GM19193 (cell line): ENCODE data around the gene RAP1GAP.

Experiments used
- POLR2A ChIP-seq: IDR thresholded peaks from 4 replicates; pipeline ENCODE4 v1.6.1; 2011; ENCODE audit not compliant: insufficient read depth, insufficient read length; ENCODE audit errors: extremely low read depth

The RAP1GAP gene

DNA sequence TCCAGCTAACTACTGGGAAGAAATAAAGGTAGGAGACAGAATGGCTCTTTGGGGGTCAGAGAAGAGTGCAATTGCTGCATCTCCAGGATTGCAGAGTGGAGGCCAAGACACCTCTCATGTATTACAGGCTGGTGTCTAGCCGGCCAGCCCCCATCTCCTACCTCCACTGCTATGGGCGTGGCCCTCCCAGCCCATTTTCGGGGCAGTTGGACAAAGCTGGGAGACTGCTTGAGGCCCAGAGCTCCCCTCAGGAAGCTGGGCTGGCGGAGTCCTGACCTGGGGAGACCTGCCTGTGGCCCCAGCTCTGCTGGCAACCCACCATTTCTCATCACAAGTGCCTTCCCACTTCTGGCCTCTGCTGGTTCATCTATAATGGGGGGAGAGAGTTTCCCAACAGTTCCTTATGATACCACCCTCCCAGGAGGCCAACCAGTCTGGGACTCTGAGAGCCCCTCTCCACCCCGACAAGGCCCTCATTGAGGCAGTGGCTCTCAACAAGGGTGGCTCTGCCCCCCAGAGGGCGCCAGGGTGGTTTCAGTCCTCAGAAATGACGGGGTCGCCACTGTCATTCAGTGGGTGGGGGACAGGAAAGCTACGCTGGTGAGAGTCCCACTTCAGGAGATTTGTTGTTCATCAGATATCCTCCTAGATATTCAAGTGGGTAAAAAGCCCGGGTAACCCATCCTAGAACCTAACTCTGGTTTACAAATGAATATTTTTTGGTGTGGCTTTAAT is 11.5 kb downstream of the RAP1GAP start:
- no peak for TF ChIP-seq POLR2A

GRCh38 chr1:21655748-21656147 is 13.4 kb downstream of the RAP1GAP start:
- no peak for TF ChIP-seq POLR2A

GRCh38 chr1:21655259-21655658 is 13.9 kb downstream of the RAP1GAP start:
- no peak for TF ChIP-seq POLR2A

DNA sequence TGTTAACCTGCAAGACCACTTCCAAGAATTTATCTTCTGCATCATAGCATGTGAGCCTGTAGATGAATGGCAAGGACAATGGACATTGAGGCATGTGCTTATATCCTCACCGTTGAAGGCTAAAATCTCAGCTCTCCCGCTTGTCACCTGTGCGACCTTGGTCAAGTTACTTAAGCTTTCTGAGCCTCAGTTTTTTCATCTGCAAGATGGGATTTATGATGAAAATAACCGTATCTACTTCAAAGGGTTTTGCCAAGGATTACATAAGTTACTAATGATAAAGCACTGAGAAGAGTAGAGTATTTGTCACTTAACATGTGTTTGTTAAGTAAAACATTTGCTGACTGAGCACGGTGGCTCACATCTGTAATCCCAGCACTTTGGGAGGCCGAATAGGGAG is 14.9 kb downstream of the RAP1GAP start:
- no peak for TF ChIP-seq POLR2A

GRCh38 chr1:21653744-21654100 is 15.4 kb downstream of the RAP1GAP start:
- no peak for TF ChIP-seq POLR2A

- no peak for TF ChIP-seq POLR2A
Measured at GRCh38 chr1:21652937-21653743, 16.0 kb downstream of the RAP1GAP start.

DNA sequence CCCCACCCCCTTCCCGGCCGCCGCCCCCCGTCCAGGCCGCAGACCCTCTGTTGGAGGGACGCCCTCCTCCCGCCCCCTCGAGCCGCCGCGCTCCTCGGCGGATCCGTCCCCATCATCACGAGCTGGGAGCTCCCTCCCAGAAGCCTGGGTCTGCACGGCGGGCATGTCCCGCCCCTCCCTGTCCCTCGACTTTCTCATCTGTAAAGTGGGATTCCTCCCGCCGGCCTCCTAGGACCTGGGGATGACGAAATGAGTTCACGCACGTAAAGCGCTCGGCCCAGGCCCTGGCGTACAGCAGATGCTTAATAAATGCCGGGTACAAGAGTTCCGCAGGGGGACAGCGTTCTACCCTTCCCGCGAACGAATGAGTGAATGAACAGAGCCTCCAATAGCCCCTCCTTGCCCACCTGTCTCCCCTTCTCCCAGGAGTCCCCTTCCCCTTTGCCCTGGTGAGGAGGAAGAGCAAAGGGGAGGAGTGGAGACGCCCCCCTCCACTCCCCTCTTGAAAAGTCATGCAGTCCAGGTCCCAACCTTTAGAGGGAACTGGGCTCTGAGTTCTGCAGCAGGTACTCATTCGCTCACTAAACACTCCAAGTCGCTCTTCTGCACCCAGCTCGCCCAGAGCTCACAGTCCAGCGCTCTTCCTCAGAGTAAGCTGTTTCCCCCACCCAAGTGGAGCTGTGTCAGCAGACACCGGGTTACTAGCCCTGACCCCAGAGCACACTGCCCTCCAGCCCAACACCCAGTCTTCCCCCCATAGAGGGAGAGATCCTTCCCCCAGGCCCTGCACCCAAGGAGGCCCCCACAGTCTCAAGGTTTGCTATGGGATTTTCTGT is 16.8 kb downstream of the RAP1GAP start:
- TF ChIP-seq POLR2A = no peak

DNA sequence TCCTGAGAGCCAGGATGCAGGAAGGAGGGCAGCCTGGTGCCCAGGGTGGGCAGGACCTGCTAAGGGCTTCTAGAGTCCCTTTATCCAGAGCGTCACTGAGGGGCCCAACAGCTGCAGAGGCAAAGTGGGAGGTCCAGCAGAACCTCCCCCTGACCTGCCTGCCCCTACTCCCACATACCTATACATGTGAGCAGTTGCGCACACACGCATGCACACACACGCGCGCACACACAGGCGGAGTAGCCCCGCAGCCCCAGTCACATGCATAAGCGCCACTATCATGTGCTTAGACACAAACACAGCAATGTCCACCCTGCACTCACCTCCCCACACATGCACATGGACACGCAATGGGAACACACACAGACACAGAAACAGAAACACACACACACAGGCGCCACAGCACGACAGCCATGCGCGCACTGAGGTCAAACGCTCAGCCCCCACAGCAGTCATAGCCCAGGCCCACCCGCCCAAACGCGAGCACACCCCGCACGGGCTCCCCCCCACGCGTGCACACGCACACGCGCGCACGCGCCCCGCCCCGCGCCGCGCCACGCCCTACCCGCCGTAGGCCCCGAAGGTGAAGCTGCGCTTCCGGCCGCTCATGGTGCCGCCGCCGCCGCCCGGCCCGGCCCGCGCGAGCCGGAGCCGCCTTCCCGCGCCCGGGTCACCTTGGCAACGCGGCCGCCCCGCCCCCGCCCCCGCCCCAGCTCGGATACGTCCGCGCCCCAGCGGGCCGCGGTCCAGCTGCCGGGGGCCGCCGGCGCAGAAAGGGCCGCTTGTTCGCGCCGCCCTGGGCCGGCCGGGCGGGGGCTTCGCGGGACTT is 17.7 kb downstream of the RAP1GAP start:
- TF ChIP-seq POLR2A = no peak

GRCh38 chr1:21650400-21650799 is 18.8 kb downstream of the RAP1GAP start:
- no peak for TF ChIP-seq POLR2A

DNA sequence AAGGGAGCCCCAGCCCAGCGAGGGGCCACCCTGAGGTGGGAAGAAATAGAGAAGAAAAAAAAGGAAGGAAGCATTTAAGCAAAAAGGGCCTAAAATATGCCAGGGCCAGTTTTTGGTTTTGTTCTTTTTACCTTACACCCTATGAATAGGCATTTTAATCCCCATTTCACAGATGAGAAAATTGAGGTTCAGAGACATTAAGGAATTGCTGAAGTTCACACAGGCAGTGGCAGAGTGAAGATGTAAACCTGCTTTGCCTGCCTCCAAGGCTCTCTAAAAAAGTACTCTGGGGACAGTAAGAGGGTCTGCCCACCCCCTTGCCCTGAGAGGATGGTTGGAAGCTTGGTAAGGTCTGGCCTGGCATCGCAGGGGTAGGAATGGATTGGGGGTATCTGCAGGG is 19.8 kb downstream of the RAP1GAP start:
- no peak for TF ChIP-seq POLR2A

GRCh38 chr1:21648791-21649190 is 20.4 kb downstream of the RAP1GAP start:
- TF ChIP-seq POLR2A = no peak

DNA sequence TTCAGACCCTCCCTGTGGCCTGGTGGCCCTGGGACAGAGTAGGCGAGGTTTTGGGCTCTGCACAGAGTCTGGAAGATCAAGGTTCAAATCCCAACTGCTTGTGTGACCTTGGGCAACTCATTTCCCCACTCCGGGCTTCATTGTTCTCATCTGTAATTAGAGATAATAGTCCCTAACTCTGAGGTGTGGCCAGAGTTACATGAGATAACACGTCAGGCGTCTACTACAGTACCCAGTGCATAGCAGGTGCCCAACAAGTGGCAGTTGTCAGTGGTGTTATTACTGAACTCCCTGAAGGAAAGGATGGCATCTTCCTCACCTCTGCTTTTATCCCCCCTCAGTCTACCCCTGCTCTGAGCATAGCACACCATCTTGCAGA is 20.8 kb downstream of the RAP1GAP start:
- TF ChIP-seq POLR2A = no peak

DNA sequence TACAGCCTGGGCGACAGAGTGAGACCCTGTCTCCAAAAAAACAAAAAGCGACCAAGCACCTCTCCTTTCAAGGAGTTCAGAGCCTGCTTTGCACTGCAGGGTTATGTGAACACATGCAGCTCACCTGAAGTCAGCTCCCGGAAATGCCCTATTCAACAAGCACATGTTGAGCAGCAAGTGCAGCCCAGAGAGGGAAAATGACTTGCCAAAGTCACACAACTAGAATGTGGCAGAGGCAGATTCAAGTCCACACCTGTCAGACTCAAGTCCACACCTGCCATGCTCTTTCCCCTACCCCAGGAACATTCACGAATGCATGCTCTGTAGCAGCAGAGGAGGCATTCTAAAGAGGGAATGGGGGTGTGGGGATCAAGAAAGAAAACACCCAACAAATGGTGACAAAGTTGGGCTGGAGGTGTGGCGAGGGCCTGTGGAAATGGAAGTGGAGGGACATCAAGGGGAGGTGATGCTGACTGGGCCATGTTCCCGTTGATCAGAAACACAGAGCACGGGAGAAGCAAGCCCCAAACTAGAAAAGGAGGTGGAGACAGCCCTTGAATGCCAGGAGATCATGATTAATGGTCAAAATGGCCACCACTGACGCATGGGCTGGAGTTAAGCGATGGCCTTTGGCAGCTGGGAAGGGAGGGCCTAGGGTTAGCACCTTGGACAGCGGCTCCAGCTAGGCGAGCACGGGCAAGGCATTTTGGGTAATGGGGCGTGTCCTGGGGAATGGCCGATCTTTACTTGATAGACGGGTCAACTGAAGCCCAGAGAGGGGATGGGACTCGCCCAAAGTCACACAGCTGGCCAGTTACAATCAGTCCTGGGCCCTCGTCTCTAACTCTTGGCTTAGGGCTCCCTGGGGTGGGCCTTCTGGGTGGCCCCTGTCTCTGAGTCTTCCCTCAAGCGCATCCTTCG is 21.5 kb downstream of the RAP1GAP start:
- TF ChIP-seq POLR2A = no peak
